ENCODE measurements around the gene TPR.

GRCh38 chr1:186306533-186306932 is 68.5 kb downstream of the TPR start:
- TF ChIP-seq POLR2A (IDR thresholded peaks at IDR 0.05) (no peak), EP300 (IDR thresholded peaks at IDR 0.05) (no peak)
- TF ChIP-seq, protein P1, sequence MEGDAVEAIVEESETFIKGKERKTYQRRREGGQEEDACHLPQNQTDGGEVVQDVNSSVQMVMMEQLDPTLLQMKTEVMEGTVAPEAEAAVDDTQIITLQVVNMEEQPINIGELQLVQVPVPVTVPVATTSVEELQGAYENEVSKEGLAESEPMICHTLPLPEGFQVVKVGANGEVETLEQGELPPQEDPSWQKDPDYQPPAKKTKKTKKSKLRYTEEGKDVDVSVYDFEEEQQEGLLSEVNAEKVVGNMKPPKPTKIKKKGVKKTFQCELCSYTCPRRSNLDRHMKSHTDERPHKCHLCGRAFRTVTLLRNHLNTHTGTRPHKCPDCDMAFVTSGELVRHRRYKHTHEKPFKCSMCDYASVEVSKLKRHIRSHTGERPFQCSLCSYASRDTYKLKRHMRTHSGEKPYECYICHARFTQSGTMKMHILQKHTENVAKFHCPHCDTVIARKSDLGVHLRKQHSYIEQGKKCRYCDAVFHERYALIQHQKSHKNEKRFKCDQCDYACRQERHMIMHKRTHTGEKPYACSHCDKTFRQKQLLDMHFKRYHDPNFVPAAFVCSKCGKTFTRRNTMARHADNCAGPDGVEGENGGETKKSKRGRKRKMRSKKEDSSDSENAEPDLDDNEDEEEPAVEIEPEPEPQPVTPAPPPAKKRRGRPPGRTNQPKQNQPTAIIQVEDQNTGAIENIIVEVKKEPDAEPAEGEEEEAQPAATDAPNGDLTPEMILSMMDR (IDR thresholded peaks at IDR 0.05), result no peak

Measured in gastroesophageal sphincter (tissue), 3 donors.